Neural crest cell (in vitro differentiated cells): Measurements from ENCODE around the gene SLC11A1. TPM values are rescaled to one million over a fixed set of nuclear protein-coding genes. Genes with fewer than 3 reads are reported as not detected.

Experiments used
- DNase-seq: peaks from one replicate; pipeline ENCODE4 v3.0.0; 2021; ENCODE audit warnings: low read depth, mixed read lengths, low spot score
- H3K27ac Mint-ChIP-seq: one replicate; pipeline ENCODE4 v1.8.0; 2021; ENCODE audit warnings: mild to moderate bottlenecking, mixed read lengths; ENCODE audit not compliant: unreplicated experiment
- H3K27me3 Mint-ChIP-seq: 2 replicates; pipeline ENCODE4 v1.8.0; 2021; ENCODE audit warnings: low read depth, mild to moderate bottlenecking, mixed read lengths
- H3K36me3 Mint-ChIP-seq: 2 replicates; pipeline ENCODE4 v1.8.0; 2021; ENCODE audit warnings: low read depth, mild to moderate bottlenecking, mixed read lengths
- H3K4me1 Mint-ChIP-seq: 2 replicates; pipeline ENCODE4 v1.8.0; 2021; ENCODE audit warnings: mixed read lengths
- H3K4me3 Mint-ChIP-seq: one replicate; pipeline ENCODE4 v1.8.0; 2021; ENCODE audit warnings: mild to moderate bottlenecking, mixed read lengths
- H3K9me3 Mint-ChIP-seq: 2 replicates; pipeline ENCODE4 v1.8.0; 2021; ENCODE audit warnings: mixed read lengths
- CTCF ChIP-seq: fragments of 200-600 bp; sonication (generic); conservative IDR thresholded peaks from 2 replicates; pipeline ENCODE4 v1.5.0; 2021; ENCODE audit warnings: antibody characterized with exemption, mild to moderate bottlenecking
- total RNA-seq: library from RNA; stranded (reverse); gene quantifications from 2 replicates; pipeline ENCODE4 v1.2.1, GENCODE V29; 2021

The SLC11A1 gene
- total RNA-seq, 1 donor from 2014 or later: 0.09 TPM

DNA sequence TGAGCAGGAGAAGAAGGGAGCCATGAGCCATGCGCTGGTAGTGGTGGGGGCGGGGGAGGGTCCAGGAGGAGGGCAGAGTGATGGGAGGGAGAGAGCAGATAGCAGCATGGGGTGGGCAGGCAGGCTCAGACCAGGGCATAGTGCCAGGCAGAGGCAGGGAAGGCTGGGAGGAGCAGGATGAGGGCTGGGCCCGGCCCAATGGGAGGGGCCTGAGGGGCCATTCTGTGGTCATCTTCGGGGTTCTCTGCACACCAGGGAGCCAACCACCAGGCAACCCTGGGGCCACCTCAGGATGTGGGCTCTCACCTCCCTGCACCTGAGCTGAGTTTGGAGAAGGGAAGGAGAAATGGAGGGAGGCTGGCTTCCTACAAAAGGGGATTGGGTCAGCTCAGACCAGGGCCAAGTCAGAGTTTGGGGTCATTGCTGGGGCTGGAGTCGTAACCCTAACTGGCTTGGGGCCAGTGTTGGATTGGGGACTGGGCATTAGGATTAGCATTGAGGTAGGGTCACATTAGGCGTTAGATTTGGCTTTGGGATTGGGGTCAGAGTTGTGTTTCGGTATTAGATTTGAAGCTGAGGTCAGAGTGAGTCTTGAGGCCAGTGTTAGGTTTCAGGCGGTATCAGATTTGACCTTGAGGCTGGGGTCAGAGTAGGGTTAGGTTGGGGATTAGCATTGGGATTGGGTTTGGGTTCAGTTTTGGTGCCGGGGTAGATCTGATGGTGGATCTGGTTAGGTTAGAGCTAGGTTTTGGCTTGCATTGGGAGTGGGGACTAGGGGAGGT lies 48.0 kb downstream of the SLC11A1 start:
- no peaks in the 10 kb centered on the region for H3K36me3 Mint-ChIP-seq
- peaks cover 3% of the 10 kb centered on the region for H3K27me3 Mint-ChIP-seq
- TF ChIP-seq CTCF: no peak
- no peaks in the 10 kb centered on the region for H3K9me3 Mint-ChIP-seq
- no peak overlapping the region for H3K27ac Mint-ChIP-seq
- no peak for DNase-seq
- H3K4me3 Mint-ChIP-seq: no peak overlapping the region
- peaks cover 6% of the 10 kb centered on the region for H3K4me1 Mint-ChIP-seq

DNA sequence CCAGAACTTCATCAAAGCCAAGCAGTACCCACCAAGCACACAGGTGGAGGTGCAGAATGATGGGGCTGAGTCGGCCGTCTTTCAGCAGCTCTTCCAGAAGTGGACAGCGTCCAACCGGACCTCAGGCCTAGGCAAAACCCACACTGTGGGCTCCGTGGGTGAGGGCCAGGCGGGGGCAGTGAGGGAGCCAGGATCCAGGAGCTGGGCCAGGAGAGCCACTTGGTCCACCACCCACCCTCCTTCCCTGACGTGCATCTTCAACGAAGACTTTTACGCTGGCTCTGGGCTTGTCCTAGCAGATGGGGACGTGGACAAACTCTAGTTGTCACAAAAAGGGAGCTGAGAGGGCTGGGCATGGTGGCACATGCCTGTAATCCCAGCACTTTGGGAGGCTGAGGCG lies 48.6 kb downstream of the SLC11A1 start:
- no peak overlapping the region for H3K27ac Mint-ChIP-seq
- H3K9me3 Mint-ChIP-seq: no peaks in the 10 kb centered on the region
- peaks cover 6% of the 10 kb centered on the region for H3K4me1 Mint-ChIP-seq
- no peaks in the 10 kb centered on the region for H3K36me3 Mint-ChIP-seq
- H3K4me3 Mint-ChIP-seq: no peak overlapping the region
- TF ChIP-seq CTCF: no peak
- H3K27me3 Mint-ChIP-seq: peaks cover 3% of the 10 kb centered on the region
- DNase-seq: no peak

- TF ChIP-seq CTCF: no peak
- H3K27me3 Mint-ChIP-seq: peaks cover 3% of the 10 kb centered on the region
- H3K27ac Mint-ChIP-seq: no peak overlapping the region
- H3K9me3 Mint-ChIP-seq: no peaks in the 10 kb centered on the region
- H3K4me3 Mint-ChIP-seq: no peak overlapping the region
- H3K36me3 Mint-ChIP-seq: no peaks in the 10 kb centered on the region
- no peak for DNase-seq
- peaks cover 6% of the 10 kb centered on the region for H3K4me1 Mint-ChIP-seq
These were observed 49.8 kb downstream of the SLC11A1 start for GRCh38 chr2:218431878-218432277.

- no peak overlapping the region for H3K27ac Mint-ChIP-seq
- peaks cover 6% of the 10 kb centered on the region for H3K4me1 Mint-ChIP-seq
- peaks cover 3% of the 10 kb centered on the region for H3K27me3 Mint-ChIP-seq
- TF ChIP-seq CTCF: no peak
- H3K9me3 Mint-ChIP-seq: no peaks in the 10 kb centered on the region
- H3K36me3 Mint-ChIP-seq: no peaks in the 10 kb centered on the region
- no peak for DNase-seq
- no peak overlapping the region for H3K4me3 Mint-ChIP-seq
These were observed 50.7 kb downstream of the SLC11A1 start for GRCh38 chr2:218432676-218433365.

DNA sequence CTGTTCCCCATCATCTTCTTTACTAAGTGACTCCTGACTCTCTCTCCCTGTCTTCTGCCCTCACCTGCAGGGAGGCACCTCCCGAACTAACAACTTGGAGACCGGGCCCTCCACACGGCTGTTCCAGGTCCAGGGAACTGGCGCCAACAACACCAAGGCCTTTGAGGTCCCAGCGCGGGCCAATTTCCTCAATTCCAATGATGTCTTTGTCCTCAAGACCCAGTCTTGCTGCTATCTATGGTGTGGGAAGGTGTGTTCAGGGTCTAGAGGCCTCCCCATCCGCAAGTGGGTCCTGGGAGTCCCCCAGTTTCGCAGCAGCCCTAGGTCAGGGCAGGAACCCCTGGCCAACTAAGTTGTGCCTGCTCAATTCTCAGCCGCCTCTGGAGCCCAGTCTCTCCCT lies 52.4 kb downstream of the SLC11A1 start:
- Mint-ChIP-seq H3K27ac (no peak overlapping the region), H3K27me3 (peaks cover 3% of the 10 kb centered on the region), H3K36me3 (no peaks in the 10 kb centered on the region), H3K9me3 (no peaks in the 10 kb centered on the region), H3K4me3 (no peak overlapping the region), H3K4me1 (peaks cover 6% of the 10 kb centered on the region)
- no peak for DNase-seq
- no peak for TF ChIP-seq CTCF
